Measurements from ENCODE around the gene CUL4A.

The CUL4A gene

DNA sequence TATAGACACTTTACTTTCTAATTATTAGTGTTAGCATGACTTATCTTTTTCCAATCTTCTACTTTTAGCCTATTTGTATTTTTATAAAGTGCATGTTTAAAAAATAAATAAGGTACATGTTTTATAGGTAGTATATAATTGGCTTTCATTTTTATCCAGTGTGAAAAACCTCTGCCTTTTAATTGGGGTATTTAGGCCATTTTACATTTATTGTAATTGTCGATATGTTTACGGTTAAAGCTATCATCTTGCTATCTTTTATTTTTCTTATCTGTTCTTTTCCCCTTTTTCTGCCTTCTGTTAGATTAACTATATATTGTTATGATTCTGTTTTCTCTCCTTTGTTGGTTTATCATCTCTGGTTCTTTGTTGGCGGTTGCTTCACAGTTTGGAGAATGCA, 41.8 kb upstream of the CUL4A start:
- Histone ChIP-seq H3K36me3 (ENCODE audit: control insufficient read depth, insufficient read depth, low read length) (peaks cover 7% of the 10 kb centered on the region; the same call in 1 of the 2 replicates), H3K27ac (ENCODE audit: low read length) (no peak overlapping the region), H3K4me3 (ENCODE audit: low read length) (no peak overlapping the region), H3K27me3 (ENCODE audit: control insufficient read depth, insufficient read depth, low read length) (no peaks in the 10 kb centered on the region), H3K9me3 (ENCODE audit: control insufficient read depth, insufficient read depth, low read length) (no peaks in the 10 kb centered on the region), H3K4me1 (ENCODE audit: control insufficient read depth, insufficient read depth, low read length) (no peaks in the 10 kb centered on the region)
- WGBS (ENCODE audit: insufficient coverage, insufficient read length): no CpG with 5 or more reads among the region's 3 CpGs
- DNase-seq (ENCODE audit: low read depth, low spot score): no peak

GRCh38 chr13:113168211-113168610, 41.2 kb upstream of the CUL4A start:
- no peak for DNase-seq (ENCODE audit: low read depth, low spot score)
- Histone ChIP-seq H3K27me3 (ENCODE audit: control insufficient read depth, insufficient read depth, low read length) (no peaks in the 10 kb centered on the region), H3K9me3 (ENCODE audit: control insufficient read depth, insufficient read depth, low read length) (no peaks in the 10 kb centered on the region), H3K36me3 (ENCODE audit: control insufficient read depth, insufficient read depth, low read length) (peaks cover 9% of the 10 kb centered on the region; the same call in 1 of the 2 replicates), H3K27ac (ENCODE audit: low read length) (no peak overlapping the region), H3K4me3 (ENCODE audit: low read length) (no peak overlapping the region), H3K4me1 (ENCODE audit: control insufficient read depth, insufficient read depth, low read length) (no peaks in the 10 kb centered on the region)
- WGBS (ENCODE audit: insufficient coverage, insufficient read length): no CpG with 5 or more reads among the region's 7 CpGs

DNA sequence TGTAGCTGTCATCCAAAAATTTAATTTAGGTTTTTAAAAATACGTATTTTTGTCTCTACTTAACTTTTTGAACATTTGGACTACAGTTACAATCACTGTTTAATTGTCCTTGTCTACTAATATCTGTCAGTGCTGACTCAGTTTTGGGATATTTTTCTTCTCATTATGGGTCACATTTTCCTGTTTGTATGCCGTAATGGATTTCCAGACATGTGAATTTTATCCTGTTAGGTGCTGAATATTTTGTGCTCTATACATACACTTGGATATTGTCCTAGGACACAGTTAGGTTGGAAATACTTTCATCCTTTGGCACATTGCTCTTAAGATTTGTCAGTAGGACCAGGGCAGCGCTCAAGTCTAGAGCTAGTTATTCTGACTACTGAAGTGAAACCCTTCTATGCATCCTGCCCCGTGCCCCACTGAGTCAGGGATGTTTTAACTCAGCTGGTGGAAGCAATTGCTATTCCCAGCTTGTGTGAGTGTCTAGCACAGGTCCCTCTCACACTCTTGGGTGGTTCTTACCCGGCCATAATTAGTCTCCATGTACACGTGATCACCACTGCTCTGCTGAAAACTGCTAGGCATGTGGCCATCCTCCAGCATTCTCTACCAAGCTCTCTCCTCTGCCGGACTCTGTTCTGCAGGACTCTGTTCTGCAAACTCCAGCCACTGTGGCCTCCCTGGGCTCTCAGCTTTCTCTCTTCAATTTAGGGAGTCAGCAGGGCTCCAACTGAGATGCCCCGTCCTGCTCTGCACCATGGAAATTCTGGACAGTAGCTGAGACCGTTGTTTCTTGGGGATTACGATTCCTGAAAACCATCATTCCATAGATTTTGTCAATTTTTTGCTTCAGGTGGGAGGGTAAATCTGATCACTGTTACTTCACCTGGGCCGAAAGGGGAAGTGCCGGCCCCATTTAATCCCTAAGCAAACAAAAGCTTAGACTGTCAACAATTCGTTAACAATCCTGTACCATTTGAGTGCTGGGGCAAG, 39.8 kb upstream of the CUL4A start:
- Histone ChIP-seq H3K27me3 (ENCODE audit: control insufficient read depth, insufficient read depth, low read length) (no peaks in the 10 kb centered on the region), H3K4me3 (ENCODE audit: low read length) (no peak overlapping the region), H3K9me3 (ENCODE audit: control insufficient read depth, insufficient read depth, low read length) (no peaks in the 10 kb centered on the region), H3K36me3 (ENCODE audit: control insufficient read depth, insufficient read depth, low read length) (peaks cover 10% of the 10 kb centered on the region; the same call in 1 of the 2 replicates), H3K27ac (ENCODE audit: low read length) (no peak overlapping the region), H3K4me1 (ENCODE audit: control insufficient read depth, insufficient read depth, low read length) (no peaks in the 10 kb centered on the region)
- no CpG with 5 or more reads among the region's 13 CpGs for WGBS (ENCODE audit: insufficient coverage, insufficient read length)
- no peak for DNase-seq (ENCODE audit: low read depth, low spot score)

DNA sequence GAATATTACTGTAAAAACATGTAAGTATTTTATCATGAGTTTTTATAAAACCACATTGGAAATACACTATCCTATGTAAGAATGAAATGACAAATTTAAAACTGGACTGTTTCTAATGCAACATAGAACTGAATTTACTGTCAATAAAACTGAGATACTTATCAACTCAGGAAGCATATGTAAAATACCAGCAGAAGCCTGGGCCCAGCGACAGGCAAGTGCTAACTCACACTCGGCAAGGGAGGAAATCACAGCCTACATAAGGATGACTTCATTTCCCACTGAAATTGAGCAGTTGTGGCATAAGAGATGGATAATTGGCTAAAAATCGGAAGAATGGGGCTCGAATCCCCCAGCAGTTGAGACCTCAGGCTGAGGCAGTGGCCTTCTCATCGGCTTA, 38.9 kb upstream of the CUL4A start:
- no CpG with 5 or more reads among the region's 5 CpGs for WGBS (ENCODE audit: insufficient coverage, insufficient read length)
- H3K36me3 ChIP-seq (ENCODE audit: control insufficient read depth, insufficient read depth, low read length): peaks cover 10% of the 10 kb centered on the region; the same call in 1 of the 2 replicates
- no peak overlapping the region for H3K27ac ChIP-seq (ENCODE audit: low read length)
- no peaks in the 10 kb centered on the region for H3K4me1 ChIP-seq (ENCODE audit: control insufficient read depth, insufficient read depth, low read length)
- DNase-seq (ENCODE audit: low read depth, low spot score): no peak
- no peaks in the 10 kb centered on the region for H3K9me3 ChIP-seq (ENCODE audit: control insufficient read depth, insufficient read depth, low read length)
- H3K27me3 ChIP-seq (ENCODE audit: control insufficient read depth, insufficient read depth, low read length): no peaks in the 10 kb centered on the region
- H3K4me3 ChIP-seq (ENCODE audit: low read length): no peak overlapping the region

DNA sequence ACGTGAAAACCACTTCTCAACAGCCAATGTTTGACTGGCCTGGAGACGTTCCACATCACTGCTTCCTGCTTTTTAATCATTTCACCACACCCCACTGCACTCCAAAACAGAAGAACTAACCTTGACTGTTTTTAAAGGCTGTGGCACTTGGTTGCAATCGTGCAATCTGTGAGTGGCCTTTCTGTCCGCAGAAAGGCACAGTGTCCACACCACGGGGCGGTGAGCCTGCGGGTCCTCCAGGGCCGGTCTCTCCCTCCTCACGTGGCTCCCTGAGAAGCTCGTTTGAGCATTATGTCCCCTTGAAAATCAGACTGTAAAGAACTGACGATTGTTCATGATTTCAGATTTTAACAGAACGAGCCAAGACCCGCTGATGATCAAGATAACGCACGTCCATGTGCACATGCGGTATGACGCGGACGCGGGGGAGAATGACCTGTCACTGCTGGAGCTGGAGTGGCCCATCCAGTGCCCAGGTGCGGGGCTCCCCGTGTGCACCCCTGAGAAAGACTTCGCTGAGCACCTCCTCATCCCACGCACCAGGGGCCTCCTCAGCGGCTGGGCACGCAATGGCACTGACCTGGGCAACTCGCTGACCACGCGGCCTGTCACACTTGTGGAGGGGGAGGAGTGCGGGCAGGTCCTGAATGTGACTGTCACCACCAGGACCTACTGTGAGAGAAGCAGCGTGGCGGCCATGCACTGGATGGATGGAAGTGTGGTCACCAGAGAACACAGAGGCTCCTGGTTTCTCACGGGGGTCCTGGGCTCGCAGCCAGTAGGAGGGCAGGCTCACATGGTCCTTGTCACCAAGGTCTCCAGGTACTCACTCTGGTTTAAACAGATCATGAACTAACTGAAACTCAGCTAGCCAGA, 37.9 kb upstream of the CUL4A start:
- Histone ChIP-seq H3K9me3 (ENCODE audit: control insufficient read depth, insufficient read depth, low read length) (no peaks in the 10 kb centered on the region), H3K4me3 (ENCODE audit: low read length) (no peak overlapping the region), H3K4me1 (ENCODE audit: control insufficient read depth, insufficient read depth, low read length) (no peaks in the 10 kb centered on the region), H3K36me3 (ENCODE audit: control insufficient read depth, insufficient read depth, low read length) (peaks cover 10% of the 10 kb centered on the region; the same call in 1 of the 2 replicates), H3K27ac (ENCODE audit: low read length) (no peak overlapping the region), H3K27me3 (ENCODE audit: control insufficient read depth, insufficient read depth, low read length) (no peaks in the 10 kb centered on the region)
- DNase-seq (ENCODE audit: low read depth, low spot score): no peak
- WGBS (ENCODE audit: insufficient coverage, insufficient read length): no CpG with 5 or more reads among the region's 34 CpGs

DNA sequence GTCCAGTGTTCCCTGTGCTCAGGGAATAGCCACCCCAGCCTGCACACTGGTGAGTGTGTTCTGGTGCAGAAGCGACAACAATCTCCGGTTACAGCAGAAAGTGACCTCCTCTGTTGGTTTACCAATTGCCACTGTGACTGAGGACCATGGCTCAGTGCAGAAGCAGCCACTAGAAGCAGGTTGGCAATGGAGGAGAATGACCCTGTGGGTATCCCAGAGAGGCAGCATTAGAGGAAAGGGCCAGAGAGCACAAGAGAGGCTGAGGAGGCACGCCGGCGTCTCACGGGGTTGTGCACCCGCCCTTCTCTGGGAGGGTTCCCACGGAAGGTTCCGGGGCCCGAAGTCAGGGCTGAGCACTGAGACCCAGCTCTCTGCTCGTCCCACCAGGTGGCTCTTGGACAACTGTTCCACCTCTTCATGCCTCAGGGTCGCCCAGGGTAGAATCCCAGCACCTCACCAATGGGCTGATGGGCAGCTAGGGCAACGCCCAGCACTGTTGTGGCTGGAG, 36.9 kb upstream of the CUL4A start:
- Histone ChIP-seq H3K27me3 (ENCODE audit: control insufficient read depth, insufficient read depth, low read length) (no peaks in the 10 kb centered on the region), H3K4me1 (ENCODE audit: control insufficient read depth, insufficient read depth, low read length) (no peaks in the 10 kb centered on the region), H3K27ac (ENCODE audit: low read length) (no peak overlapping the region), H3K36me3 (ENCODE audit: control insufficient read depth, insufficient read depth, low read length) (peaks cover 14% of the 10 kb centered on the region; the same call in 1 of the 2 replicates), H3K4me3 (ENCODE audit: low read length) (no peak overlapping the region), H3K9me3 (ENCODE audit: control insufficient read depth, insufficient read depth, low read length) (no peaks in the 10 kb centered on the region)
- no peak for DNase-seq (ENCODE audit: low read depth, low spot score)
- no CpG with 5 or more reads among the region's 13 CpGs for WGBS (ENCODE audit: insufficient coverage, insufficient read length)

GRCh38 chr13:113176280-113176679, 33.1 kb upstream of the CUL4A start:
- Histone ChIP-seq H3K4me1 (ENCODE audit: control insufficient read depth, insufficient read depth, low read length) (no peaks in the 10 kb centered on the region), H3K36me3 (ENCODE audit: control insufficient read depth, insufficient read depth, low read length) (peaks cover 27% of the 10 kb centered on the region), H3K9me3 (ENCODE audit: control insufficient read depth, insufficient read depth, low read length) (no peaks in the 10 kb centered on the region), H3K27me3 (ENCODE audit: control insufficient read depth, insufficient read depth, low read length) (no peaks in the 10 kb centered on the region), H3K27ac (ENCODE audit: low read length) (no peak overlapping the region), H3K4me3 (ENCODE audit: low read length) (no peak overlapping the region)
- DNase-seq (ENCODE audit: low read depth, low spot score): no peak
- no CpG with 5 or more reads among the region's 5 CpGs for WGBS (ENCODE audit: insufficient coverage, insufficient read length)

- DNase-seq (ENCODE audit: low read depth, low spot score): no peak
- Histone ChIP-seq H3K27ac (ENCODE audit: low read length) (no peak overlapping the region), H3K9me3 (ENCODE audit: control insufficient read depth, insufficient read depth, low read length) (no peaks in the 10 kb centered on the region), H3K36me3 (ENCODE audit: control insufficient read depth, insufficient read depth, low read length) (peaks cover 25% of the 10 kb centered on the region), H3K27me3 (ENCODE audit: control insufficient read depth, insufficient read depth, low read length) (no peaks in the 10 kb centered on the region), H3K4me3 (ENCODE audit: low read length) (no peak overlapping the region), H3K4me1 (ENCODE audit: control insufficient read depth, insufficient read depth, low read length) (no peaks in the 10 kb centered on the region)
- WGBS (ENCODE audit: insufficient coverage, insufficient read length): no CpG with 5 or more reads among the region's 14 CpGs
Measured at GRCh38 chr13:113176822-113177221, 32.6 kb upstream of the CUL4A start.

DNA sequence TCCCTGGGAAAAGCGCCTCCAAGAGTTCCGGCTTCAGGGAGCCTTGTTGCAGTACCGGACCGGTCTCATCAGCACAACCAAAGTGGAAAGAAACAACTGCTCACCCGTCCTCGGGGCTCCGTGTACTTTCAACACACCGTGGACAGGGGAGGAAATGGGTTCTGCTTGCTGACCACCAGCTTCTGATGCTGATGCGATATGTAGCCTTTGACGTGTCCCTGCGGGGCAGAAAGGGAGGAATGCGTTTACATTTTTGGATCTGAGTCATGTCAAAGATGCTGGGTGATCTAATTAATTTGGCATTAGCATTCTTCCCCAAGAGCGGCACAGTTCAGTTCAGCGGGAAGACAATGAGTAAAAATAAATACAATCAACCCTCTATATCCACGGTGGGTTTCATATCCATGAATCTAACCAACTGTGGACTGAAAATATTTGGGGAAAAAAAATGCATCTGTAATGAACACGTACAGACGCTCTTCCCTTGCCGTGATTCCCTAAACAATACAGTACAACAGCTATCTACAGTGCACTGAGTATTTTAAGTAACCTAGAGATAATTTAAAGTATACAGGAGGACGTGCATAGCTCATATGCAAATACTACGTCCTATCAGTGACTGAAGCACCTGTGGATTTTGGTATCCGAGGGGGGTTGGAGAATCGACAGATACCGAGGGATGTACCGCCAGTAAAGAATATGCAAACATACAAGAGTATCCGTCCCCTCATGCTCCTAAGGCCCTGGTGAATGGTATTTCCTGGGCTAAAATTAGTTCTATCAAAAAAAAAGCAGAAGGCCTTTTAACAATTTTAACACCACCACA, 31.1 kb upstream of the CUL4A start:
- Histone ChIP-seq H3K36me3 (ENCODE audit: control insufficient read depth, insufficient read depth, low read length) (peaks cover 19% of the 10 kb centered on the region), H3K4me1 (ENCODE audit: control insufficient read depth, insufficient read depth, low read length) (no peaks in the 10 kb centered on the region), H3K9me3 (ENCODE audit: control insufficient read depth, insufficient read depth, low read length) (no peaks in the 10 kb centered on the region), H3K27me3 (ENCODE audit: control insufficient read depth, insufficient read depth, low read length) (no peaks in the 10 kb centered on the region), H3K27ac (ENCODE audit: low read length) (no peak overlapping the region), H3K4me3 (ENCODE audit: low read length) (no peak overlapping the region)
- DNase-seq (ENCODE audit: low read depth, low spot score): no peak
- no CpG with 5 or more reads among the region's 25 CpGs for WGBS (ENCODE audit: insufficient coverage, insufficient read length)

DNA sequence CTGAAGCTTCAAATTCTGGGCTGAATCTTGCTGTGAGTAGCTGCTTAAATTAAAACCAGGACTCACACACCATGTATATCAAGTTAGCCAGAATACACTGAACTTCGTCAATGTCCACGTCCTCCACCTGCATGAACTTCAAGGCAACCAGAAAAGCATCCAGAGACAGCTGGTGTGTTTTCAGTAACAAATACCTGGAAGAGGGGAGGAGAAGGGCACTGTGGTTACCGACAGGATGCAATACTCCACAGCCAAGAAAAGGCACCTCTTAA, 30.6 kb upstream of the CUL4A start:
- Histone ChIP-seq H3K9me3 (ENCODE audit: control insufficient read depth, insufficient read depth, low read length) (no peaks in the 10 kb centered on the region), H3K4me1 (ENCODE audit: control insufficient read depth, insufficient read depth, low read length) (no peaks in the 10 kb centered on the region), H3K27ac (ENCODE audit: low read length) (no peak overlapping the region), H3K4me3 (ENCODE audit: low read length) (no peak overlapping the region), H3K36me3 (ENCODE audit: control insufficient read depth, insufficient read depth, low read length) (peaks cover 23% of the 10 kb centered on the region), H3K27me3 (ENCODE audit: control insufficient read depth, insufficient read depth, low read length) (no peaks in the 10 kb centered on the region)
- WGBS (ENCODE audit: insufficient coverage, insufficient read length): no CpG with 5 or more reads among the region's 3 CpGs
- no peak for DNase-seq (ENCODE audit: low read depth, low spot score)
